ENCODE data around the gene GDF7.

- TF ChIP-seq POLR2AphosphoS5 (IDR thresholded peaks at IDR 0.05) (no peak), CTCF (IDR thresholded peaks at IDR 0.05) (no peak), POLR2A (IDR thresholded peaks at IDR 0.05) (no peak)
These were observed 47.9 kb upstream of the GDF7 start for GRCh38 chr2:20618886-20619521.
